Spleen (tissue), 11 donors: ENCODE data around the gene TRERF1. TPM values are rescaled to one million over a fixed set of nuclear protein-coding genes. Genes with fewer than 3 reads are reported as not detected.
A peak's percentile ranks its signal among the peaks of the same experiment; 100 is the strongest.

Source experiments
- DNase-seq: peaks from one replicate; pipeline ENCODE4 v3.0.0-alpha.2; 2020
- H3K27ac ChIP-seq, 8 donors: fragments of 200-600 bp; sonication (generic) in 7 of 8; 1 replicate in 4 of 8; 2 replicates in 4 of 8; pipeline versions ENCODE4 v1.5.0 to v1.8.0; 2016 to 2021; ENCODE audit warnings: inconsistent platforms in 4 of 8, mild to moderate bottlenecking in 4 of 8, moderate library complexity in 1 of 8
- H3K27me3 ChIP-seq, 7 donors: fragments of 200-600 bp; sonication (generic) in 6 of 7; replicated peaks in 1 of 7; 1 replicate in 4 of 7; 2 replicates in 3 of 7; pipeline versions ENCODE4 v1.5.0 to v1.8.0; 2016 to 2021; ENCODE audit warnings: inconsistent platforms in 3 of 7, mild to moderate bottlenecking in 1 of 7
- H3K36me3 ChIP-seq, 6 donors: fragments of 200-600 bp; sonication (generic) in 5 of 6; 1 replicate in 4 of 6; 2 replicates in 2 of 6; pipeline versions ENCODE4 v1.5.0 to v1.8.0; 2016 to 2021; ENCODE audit warnings: inconsistent platforms in 2 of 6
- H3K4me1 ChIP-seq, 6 donors: fragments of 200-600 bp; sonication (generic) in 5 of 6; 1 replicate in 3 of 6; 2 replicates in 3 of 6; pipeline versions ENCODE4 v1.5.0 to v1.8.0; 2016 to 2021; ENCODE audit warnings: inconsistent platforms in 3 of 6
- H3K4me3 ChIP-seq, 8 donors: fragments of 200-600 bp; sonication (generic) in 7 of 8; 1 replicate in 4 of 8; 2 replicates in 4 of 8; pipeline versions ENCODE4 v1.5.0 to v1.8.0; 2016 to 2021; ENCODE audit warnings: inconsistent platforms in 4 of 8, mild to moderate bottlenecking in 4 of 8, moderate library complexity in 2 of 8
- H3K9me3 ChIP-seq, 8 donors: fragments of 200-600 bp; sonication (generic) in 7 of 8; 1 replicate in 4 of 8; 2 replicates in 4 of 8; pipeline versions ENCODE4 v1.5.0 to v1.8.0; 2016 to 2021; ENCODE audit warnings: inconsistent platforms in 4 of 8
- POLR2A ChIP-seq, 3 donors: fragments of 450-650 bp; IDR thresholded peaks; one replicate each; pipeline ENCODE4 v1.5.1; 2017; ENCODE audit warnings: antibody characterized with exemption in 3 of 3, mild to moderate bottlenecking in 1 of 3
- POLR2AphosphoS5 ChIP-seq, 3 donors: sonication (generic); formaldehyde crosslinking; IDR thresholded peaks; one replicate each; pipeline ENCODE4 v1.5.1; 2017; ENCODE audit warnings: antibody characterized with exemption in 3 of 3
- WGBS, 5 donors: extraction: QIAGEN DNeasy Blood & Tissue Kit in 3 of 5; methylation state at CpG; one replicate each; pipeline versions ENCODE4 v1.1.5 to v1.1.7; 2013 to 2018; 5-methylcytosine and 5-hydroxymethylcytosine counted together
- intact Hi-C: fragments of 100-400 bp; cut with DNase I; formaldehyde crosslinking; loops from one replicate; pipeline ENCODE4 v1.15.0; 2023; ENCODE audit warnings: low total_unique reads
- polyA plus RNA-seq, 3 donors: library from polyadenylated mRNA; stranded (reverse); fragments of 200-250 nt; gene quantifications; one replicate each; pipeline ENCODE4 v1.2.1, GENCODE V29; 2013
- total RNA-seq, 7 donors: library from RNA; depleted of rRNA in 3 of 7; stranded (reverse); fragments of >200 nt in 3 of 7; fragmentation: NEBNext Ultra II Directional in 4 of 7; extraction: Animal tissue kit (Norgen Biotek cat#: 25700) in 4 of 7; gene quantifications; one replicate each; pipeline versions ENCODE4 v1.1.0 to v1.2.1, GENCODE V29; 2016 to 2021
- TF ChIP-seq, protein P1 (sequence below), 11 experiments: fragments of 200-600 bp in 7 of 11; fragments of 450-650 bp in 4 of 11; sonication (generic) in 4 of 11; IDR thresholded peaks in 8 of 11; conservative IDR thresholded peaks in 3 of 11; 1 replicate in 7 of 11; 2 replicates in 4 of 11; pipeline versions ENCODE4 v1.4.0 to v1.8.0; 2016 to 2021; ENCODE audit warnings: antibody characterized with exemption in 11 of 11, inconsistent platforms in 4 of 11, mild to moderate bottlenecking in 1 of 11
- donor health status: healthy with polysubstance abuse.
- donor health status: DM: no; HTN: no; CAD: no; lungs with moderate emphysema.
- donor health status: DM: no; HTN: no; CAD: no.
- donor health status: Bipolar disorder and iron deficiency.
- donor health status: healthy.
- donor health status: DM: no; HTN: no; CAD: no.
- donor health status: DM: yes; HTN: yes; CAD: no.

The TRERF1 gene
- total and polyA plus RNA-seq, 10 donors = 1.5 to 16.9 (median 12.4) TPM

DNA sequence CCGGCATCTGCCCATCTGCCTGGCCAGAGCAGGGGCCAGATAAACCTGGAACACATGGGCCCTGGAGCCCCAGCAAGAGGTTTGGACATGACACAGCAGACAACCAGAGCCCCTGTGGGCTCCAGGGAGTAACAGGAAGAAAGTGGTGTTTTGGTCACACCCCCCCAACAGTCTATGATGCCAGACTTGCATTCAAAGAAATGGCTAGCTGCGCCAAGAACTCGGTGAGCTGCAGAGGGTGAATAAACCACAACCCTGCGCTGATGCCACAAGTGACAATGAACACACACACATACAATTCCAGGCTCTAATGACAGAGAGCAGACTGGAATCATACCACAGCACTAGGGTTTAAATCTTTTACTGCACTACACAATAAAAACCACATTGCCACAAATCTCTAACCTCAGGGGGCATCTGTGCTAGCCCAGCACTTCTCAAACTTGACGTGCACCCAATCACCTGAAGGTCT, 34.0 kb downstream of the TRERF1 start:
- Histone ChIP-seq H3K4me3 (no peak overlapping the region), H3K36me3 (no peaks in the 10 kb centered on the region), H3K9me3 (no peaks in the 10 kb centered on the region), H3K27ac (peak overlapping the region in 1 of 8 donors; percentile 49), H3K27me3 (no peaks in the 10 kb centered on the region), H3K4me1 (peaks cover 0 to 50% (median 14%) of the 10 kb centered on the region in 6 donors)
- intact Hi-C loops = no loop called here
- TF ChIP-seq POLR2AphosphoS5 (IDR thresholded peaks at IDR 0.05) (peak in 1 of 3 donors; percentile 27), POLR2A (IDR thresholded peaks at IDR 0.05) (no peak)
- TF ChIP-seq, protein P1, sequence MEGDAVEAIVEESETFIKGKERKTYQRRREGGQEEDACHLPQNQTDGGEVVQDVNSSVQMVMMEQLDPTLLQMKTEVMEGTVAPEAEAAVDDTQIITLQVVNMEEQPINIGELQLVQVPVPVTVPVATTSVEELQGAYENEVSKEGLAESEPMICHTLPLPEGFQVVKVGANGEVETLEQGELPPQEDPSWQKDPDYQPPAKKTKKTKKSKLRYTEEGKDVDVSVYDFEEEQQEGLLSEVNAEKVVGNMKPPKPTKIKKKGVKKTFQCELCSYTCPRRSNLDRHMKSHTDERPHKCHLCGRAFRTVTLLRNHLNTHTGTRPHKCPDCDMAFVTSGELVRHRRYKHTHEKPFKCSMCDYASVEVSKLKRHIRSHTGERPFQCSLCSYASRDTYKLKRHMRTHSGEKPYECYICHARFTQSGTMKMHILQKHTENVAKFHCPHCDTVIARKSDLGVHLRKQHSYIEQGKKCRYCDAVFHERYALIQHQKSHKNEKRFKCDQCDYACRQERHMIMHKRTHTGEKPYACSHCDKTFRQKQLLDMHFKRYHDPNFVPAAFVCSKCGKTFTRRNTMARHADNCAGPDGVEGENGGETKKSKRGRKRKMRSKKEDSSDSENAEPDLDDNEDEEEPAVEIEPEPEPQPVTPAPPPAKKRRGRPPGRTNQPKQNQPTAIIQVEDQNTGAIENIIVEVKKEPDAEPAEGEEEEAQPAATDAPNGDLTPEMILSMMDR (IDR thresholded peaks at IDR 0.05 in 8 of 11, conservative IDR thresholded peaks at IDR 0.05 in 3 of 11) = no peak
- peak; percentile 66 for DNase-seq
- 25 to 55% (median 39%) methylated on average over 5 of the region's 5 CpGs for WGBS, 5 donors

DNA sequence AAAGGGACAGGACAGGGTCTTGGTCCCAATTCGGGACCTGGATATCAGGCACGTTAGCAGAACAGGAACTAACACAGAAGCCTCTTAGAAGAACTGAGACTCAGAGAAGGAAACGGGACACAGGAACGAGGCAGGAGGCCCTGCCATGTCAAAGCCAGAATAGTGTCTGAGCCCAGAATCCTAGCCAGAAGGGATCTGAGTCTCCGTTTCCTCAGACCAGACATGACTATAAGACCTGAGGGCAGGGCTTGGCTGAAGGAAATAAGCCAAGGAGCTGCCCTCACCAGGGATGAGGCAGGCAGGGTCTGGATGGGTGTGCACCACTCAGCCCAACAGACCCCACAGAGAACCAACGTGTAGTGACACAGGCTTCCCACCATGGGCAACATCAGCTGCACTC, 40.3 kb downstream of the TRERF1 start:
- Histone ChIP-seq H3K27me3 (no peaks in the 10 kb centered on the region), H3K9me3 (no peaks in the 10 kb centered on the region), H3K27ac (peak overlapping the region in 1 of 8 donors; percentile 37), H3K4me1 (peaks cover 0 to 54% (median 28%) of the 10 kb centered on the region in 6 donors), H3K4me3 (no peak overlapping the region), H3K36me3 (no peaks in the 10 kb centered on the region)
- intact Hi-C loops = no loop called here
- 46 to 76% (median 61%) methylated on average over 6 of the region's 6 CpGs for WGBS, 5 donors
- TF ChIP-seq POLR2A (IDR thresholded peaks at IDR 0.05) = no peak
- TF ChIP-seq, protein P1 (IDR thresholded peaks at IDR 0.05 in 8 of 11, conservative IDR thresholded peaks at IDR 0.05 in 3 of 11) = no peak
- TF ChIP-seq POLR2AphosphoS5 (IDR thresholded peaks at IDR 0.05) = no peak
- peak; percentile 41 for DNase-seq

DNA sequence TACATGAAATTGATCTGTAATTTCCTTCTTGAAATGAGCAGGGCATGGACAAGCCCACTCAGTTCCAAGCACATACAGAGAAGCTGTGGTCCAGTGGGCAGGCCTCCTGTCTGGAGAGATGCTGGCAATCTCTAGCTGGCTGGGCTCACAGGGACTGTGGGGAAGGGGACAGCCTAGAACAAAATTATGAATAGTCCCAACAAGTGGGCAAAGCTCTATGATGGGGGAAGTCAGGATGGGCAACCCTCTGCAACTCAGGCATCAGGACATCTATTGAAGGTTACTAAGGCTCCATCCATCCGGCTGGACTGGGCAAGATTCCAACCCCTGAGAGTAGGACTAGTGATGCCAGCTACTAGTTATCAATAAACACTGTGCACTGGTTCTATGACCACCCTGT, 40.9 kb downstream of the TRERF1 start:
- H3K9me3 ChIP-seq = no peaks in the 10 kb centered on the region
- peak overlapping the region in 1 of 8 donors; percentile 37 for H3K27ac ChIP-seq
- TF ChIP-seq POLR2AphosphoS5 (IDR thresholded peaks at IDR 0.05) = no peak
- TF ChIP-seq, protein P1 (IDR thresholded peaks at IDR 0.05 in 8 of 11, conservative IDR thresholded peaks at IDR 0.05 in 3 of 11) = no peak
- no peak for TF ChIP-seq POLR2A (IDR thresholded peaks at IDR 0.05)
- no peak for DNase-seq
- no peaks in the 10 kb centered on the region for H3K27me3 ChIP-seq
- no peaks in the 10 kb centered on the region for H3K36me3 ChIP-seq
- H3K4me3 ChIP-seq = no peak overlapping the region
- peaks cover 0 to 56% (median 32%) of the 10 kb centered on the region in 6 donors for H3K4me1 ChIP-seq
- 64 to 74% (median 70%) methylated on average over 1 of the region's 1 CpG for WGBS, 5 donors
- intact Hi-C loops = no loop called here

DNA sequence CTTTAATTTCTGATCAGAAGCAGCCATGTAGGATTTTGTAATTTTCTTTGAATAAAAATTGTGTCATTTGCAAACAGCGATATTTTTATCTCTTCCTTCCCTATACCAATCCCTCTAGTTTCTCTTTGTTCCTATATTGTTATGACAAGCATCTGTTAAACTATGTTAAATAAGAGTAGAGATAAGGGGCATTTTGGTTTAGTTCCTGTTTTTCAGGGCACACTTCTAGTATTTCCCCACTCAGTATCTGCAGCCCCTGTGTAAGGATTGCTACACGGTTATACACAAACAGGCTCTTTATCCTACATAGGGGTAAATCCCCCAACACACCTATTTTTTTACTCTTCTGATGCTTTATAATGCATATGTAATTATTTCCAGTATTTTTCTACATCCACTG, 42.1 kb downstream of the TRERF1 start:
- Histone ChIP-seq H3K4me3 (no peak overlapping the region), H3K9me3 (no peaks in the 10 kb centered on the region), H3K4me1 (peaks cover 4 to 69% (median 40%) of the 10 kb centered on the region in 6 donors), H3K27ac (peak overlapping the region in 2 of 8 donors; percentile 3 to 22), H3K27me3 (no peaks in the 10 kb centered on the region), H3K36me3 (no peaks in the 10 kb centered on the region)
- WGBS, 5 donors = 28 to 46% (median 33%) methylated on average over 2 of the region's 2 CpGs
- intact Hi-C loops = no loop called here
- TF ChIP-seq POLR2A (IDR thresholded peaks at IDR 0.05) (no peak), POLR2AphosphoS5 (IDR thresholded peaks at IDR 0.05) (no peak)
- TF ChIP-seq, protein P1 (IDR thresholded peaks at IDR 0.05 in 8 of 11, conservative IDR thresholded peaks at IDR 0.05 in 3 of 11) = no peak
- no peak for DNase-seq
